Thoracic aorta endothelial cell (primary cell): Measurements from ENCODE around the gene RPL32. TPM values are rescaled to one million over a fixed set of nuclear protein-coding genes. Genes with fewer than 3 reads are reported as not detected.

ENCODE experiments used
- small RNA-seq: library from RNA; depleted of rRNA; stranded (forward); fragments of <200 nt; gene quantifications from one replicate; pipeline ENCODE3, GENCODE V24; 2012
- total RNA-seq: library from RNA; depleted of rRNA; stranded (reverse); fragments of >200 nt; gene quantifications from 2 replicates; pipeline ENCODE4 v1.2.3, GENCODE V29; 2012

RPL32 gene
- 1,082 and 1,264 TPM in 2 replicates for total RNA-seq

DNA sequence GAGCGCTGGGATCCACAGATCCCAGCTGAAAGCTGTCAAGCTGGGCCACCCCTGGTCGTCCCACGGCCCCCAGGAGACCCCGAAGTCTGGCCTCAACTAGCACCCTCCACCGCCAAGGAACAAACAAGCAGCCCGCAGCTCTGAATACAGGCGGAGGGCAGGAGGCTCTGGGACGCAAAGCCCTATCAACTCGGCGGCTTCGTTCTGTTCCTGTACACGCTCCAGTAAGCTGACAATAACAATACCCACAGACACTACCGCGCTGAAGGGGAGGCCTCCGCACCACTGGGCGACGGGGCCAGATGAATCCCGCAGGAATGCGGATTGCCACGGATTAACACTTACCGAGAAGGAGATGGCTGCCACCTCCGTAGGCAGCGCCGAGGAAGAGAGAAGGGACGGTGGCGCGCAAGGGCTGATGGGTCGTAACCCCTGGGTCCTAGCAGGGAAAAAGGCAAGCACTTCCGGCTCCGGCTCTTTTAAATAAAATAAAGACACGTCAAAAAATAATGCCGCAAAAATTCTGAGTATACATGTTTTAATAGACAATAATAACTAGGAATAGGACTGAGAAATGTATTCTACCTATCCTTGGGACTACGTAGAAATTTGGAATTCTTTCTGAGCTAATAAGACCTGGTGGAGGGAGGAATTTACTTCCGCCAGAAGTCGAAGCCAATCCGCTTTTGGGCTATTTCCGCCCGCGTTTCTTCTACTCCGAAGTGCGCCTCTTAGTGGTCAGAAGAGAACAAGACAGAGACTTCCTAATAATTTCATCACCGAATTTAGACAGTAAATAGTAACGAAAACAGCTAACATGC, at the start of gene RPL32:
TSS of gene RPL32 (minus strand) at position 417 of the 821 bp plus-strand sequence. CDS start 1,328 bp downstream, outside the sequence.

DNA sequence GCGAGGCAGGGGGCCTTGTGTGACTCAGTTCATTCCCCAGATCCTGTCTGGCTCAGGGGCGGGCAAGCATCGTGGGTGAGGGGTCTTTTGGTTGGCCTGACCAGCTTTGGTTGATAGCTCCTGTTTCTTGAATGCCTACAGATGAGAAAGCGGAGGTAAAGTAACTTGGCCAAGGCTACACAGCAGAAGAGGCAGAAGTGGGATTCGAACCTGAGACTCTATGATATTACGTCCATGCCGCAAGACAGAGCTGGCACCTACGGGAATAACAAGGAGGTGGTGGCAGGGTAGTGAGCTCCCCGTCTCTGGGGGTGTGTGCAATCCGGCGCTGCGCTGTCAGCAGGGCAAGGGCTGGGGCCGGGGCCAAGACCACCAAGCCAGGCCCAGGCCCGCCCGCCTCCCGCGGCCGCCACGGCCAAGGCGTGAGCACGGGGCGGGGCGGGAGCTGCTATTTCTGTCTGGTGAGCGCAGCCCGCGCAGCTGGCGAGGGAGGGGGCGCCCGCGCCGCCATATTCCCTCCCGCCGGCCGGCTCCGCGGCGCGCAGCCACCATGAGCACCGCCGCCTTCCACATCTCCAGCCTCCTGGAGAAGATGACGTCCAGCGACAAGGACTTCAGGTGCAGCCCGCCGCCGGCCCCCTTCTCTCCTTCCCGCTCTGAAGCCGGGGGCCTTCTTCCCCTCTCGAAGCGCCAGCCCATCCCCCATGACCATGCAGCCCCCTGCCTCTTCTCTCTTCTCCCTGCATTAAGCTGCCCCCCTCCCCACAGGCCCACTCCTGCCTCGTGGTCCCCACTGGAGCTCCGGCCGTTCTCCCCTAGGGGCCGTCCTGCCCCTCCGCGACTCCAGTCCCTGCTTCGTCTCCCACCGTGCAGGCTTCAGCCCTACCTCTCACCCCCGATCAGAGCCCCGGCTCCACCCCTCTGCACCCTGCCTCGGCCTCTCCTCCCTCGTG, 44.9 kb downstream of the RPL32 start, which contains the start of gene CAND2:
TSS of gene CAND2 (plus strand) at position 510 of the 953 bp plus-strand sequence. CDS start at position 551, 41 bp downstream.

Small RNA genes lying within 50 kb of the gene (small RNA-seq; reads per million reads assigned to genes)
- not detected for gene AC034198.1

Other genes with a start within 250 kb of the RPL32 start
- 86.0 and 92.1 TPM in 2 replicates for gene RAF1, start 177.4 kb downstream of the RPL32 start, total RNA-seq
- not detected in 2 replicates for gene TMEM40, start 82.3 kb downstream of the RPL32 start, total RNA-seq
- gene CAND2, start 44.9 kb downstream of the RPL32 start, total RNA-seq, result 1.6 and 4.5 TPM in 2 replicates
- gene IQSEC1, start 231.9 kb upstream of the RPL32 start, total RNA-seq, result 10.5 and 16.4 TPM in 2 replicates